CD4-positive, alpha-beta T cell treated with Interleukin-10 for 1 hour (primary cell): Measurements from ENCODE around the gene HSD3B1.
"Not testable (repeated sequence)": the region's sequence is repeated elsewhere in the genome, so short reads cannot be mapped to it uniquely, and the experiment has no call there.

Experiments
- DNase-seq: peaks from one replicate; pipeline ENCODE4 v3.0.0-alpha.2; 2020

Gene HSD3B1

GRCh38 chr1:119492763-119493162 lies 14.2 kb upstream of the HSD3B1 start:
- DNase-seq = no peak

GRCh38 chr1:119504831-119505230 lies 2.2 kb upstream of the HSD3B1 start:
- no peak for DNase-seq

- no peak for DNase-seq
These were observed 3.0 kb downstream of the HSD3B1 start for GRCh38 chr1:119510046-119510445.

- no peak for DNase-seq
These were observed 8.2 kb downstream of the HSD3B1 start for GRCh38 chr1:119515221-119515620.

- DNase-seq = no peak
These were observed 9.2 kb downstream of the HSD3B1 start for GRCh38 chr1:119516247-119516646.

GRCh38 chr1:119516680-119517079 lies 9.7 kb downstream of the HSD3B1 start:
- no peak for DNase-seq

- not testable (repeated sequence) for DNase-seq
These were observed 10.7 kb downstream of the HSD3B1 start for GRCh38 chr1:119517667-119518066.

- no peak for DNase-seq
These were observed 24.8 kb downstream of the HSD3B1 start for GRCh38 chr1:119531606-119532323.

- DNase-seq = no peak
These were observed 25.4 kb downstream of the HSD3B1 start for GRCh38 chr1:119532324-119532910.

- no peak for DNase-seq
These were observed 28.4 kb downstream of the HSD3B1 start for GRCh38 chr1:119535381-119535780.

GRCh38 chr1:119537966-119538365 lies 31.0 kb downstream of the HSD3B1 start:
- no peak for DNase-seq

- no peak for DNase-seq
These were observed 32.6 kb downstream of the HSD3B1 start for GRCh38 chr1:119539636-119540035.

- no peak for DNase-seq
These were observed 34.4 kb downstream of the HSD3B1 start for GRCh38 chr1:119541389-119541788.

GRCh38 chr1:119542492-119542946 lies 35.5 kb downstream of the HSD3B1 start:
- no peak for DNase-seq

GRCh38 chr1:119544165-119544762 lies 37.3 kb downstream of the HSD3B1 start:
- no peak for DNase-seq

- DNase-seq = no peak
These were observed 39.6 kb downstream of the HSD3B1 start for GRCh38 chr1:119546641-119547040.

- DNase-seq = no peak
These were observed 40.3 kb downstream of the HSD3B1 start for GRCh38 chr1:119547306-119547705.

GRCh38 chr1:119547805-119548204 lies 40.8 kb downstream of the HSD3B1 start:
- DNase-seq = no peak

GRCh38 chr1:119549719-119550132 lies 42.7 kb downstream of the HSD3B1 start:
- peak; percentile 17 for DNase-seq

GRCh38 chr1:119550381-119550780 lies 43.4 kb downstream of the HSD3B1 start:
- DNase-seq = no peak

- DNase-seq = no peak
These were observed 44.2 kb downstream of the HSD3B1 start for GRCh38 chr1:119551218-119551617.

GRCh38 chr1:119552656-119553055 lies 45.6 kb downstream of the HSD3B1 start:
- DNase-seq = not testable (repeated sequence)

GRCh38 chr1:119553302-119554071 lies 46.5 kb downstream of the HSD3B1 start:
- not testable (repeated sequence) for DNase-seq
